GM19099 (cell line): Measurements from ENCODE around the gene CHST8.

Experiments used
- POLR2A ChIP-seq: IDR thresholded peaks from 3 replicates; pipeline ENCODE4 v1.6.1; 2011; ENCODE audit warnings: low read depth; ENCODE audit not compliant: insufficient read length; ENCODE audit errors: extremely low read depth

Gene CHST8

DNA sequence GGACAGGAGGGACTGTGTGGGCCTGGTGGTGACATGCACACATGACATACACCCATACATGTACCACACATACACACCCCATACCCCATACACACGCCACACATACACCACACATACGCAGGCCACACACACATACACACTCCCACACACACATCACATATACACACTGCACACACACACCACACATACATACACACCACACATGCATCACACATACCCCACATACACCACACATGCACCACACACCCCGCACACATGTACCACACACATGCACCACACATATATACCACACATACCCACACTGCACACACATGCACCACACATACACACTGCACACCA lies 98.4 kb downstream of the CHST8 start:
- TF ChIP-seq POLR2A: no peak

DNA sequence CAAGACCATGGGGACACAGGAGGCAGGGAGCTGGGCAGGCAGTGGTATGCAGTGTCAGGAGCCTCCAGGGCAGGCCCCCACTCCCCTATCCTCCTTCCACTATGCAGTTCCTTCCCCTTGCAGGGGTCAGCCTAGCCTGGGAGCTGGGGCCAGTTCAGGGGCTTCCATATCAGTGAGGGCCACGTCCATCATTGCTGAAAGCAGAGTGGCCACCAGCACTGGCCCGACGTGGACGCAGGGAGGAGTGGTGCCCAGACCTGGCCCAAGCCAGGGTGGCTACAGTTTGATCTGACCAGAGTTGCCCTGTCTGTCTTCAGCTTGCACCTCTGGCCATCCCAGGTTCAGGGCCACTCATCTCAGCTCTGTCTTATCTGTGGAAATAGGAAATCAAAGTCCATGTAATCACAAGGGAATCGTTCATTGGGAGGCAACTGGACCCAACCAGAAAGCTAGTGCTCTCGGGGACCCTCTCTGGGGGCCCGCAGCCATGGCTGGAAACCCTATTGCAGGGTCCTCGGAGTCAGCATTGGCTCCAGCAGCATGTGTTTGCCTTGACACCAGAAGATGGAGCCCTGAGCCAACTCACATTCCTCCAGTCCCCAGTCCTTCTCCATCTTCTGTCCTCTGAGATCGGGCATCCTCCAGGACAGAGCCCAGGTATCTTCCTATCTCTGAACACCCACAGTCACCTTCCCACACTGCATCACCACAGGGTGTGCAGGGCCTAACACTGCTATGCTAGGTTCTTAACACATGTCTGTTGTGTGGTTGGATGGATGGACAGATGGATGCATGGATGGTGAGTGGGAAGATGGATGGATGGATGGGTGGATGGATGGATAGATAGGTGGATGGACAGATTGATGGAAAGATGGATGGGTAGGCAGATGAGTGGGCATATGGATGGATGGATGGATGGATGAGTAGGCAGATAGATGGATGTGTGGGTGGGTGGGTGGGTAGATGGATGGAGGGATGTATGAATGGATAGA lies 99.2 kb downstream of the CHST8 start:
- TF ChIP-seq POLR2A: no peak

DNA sequence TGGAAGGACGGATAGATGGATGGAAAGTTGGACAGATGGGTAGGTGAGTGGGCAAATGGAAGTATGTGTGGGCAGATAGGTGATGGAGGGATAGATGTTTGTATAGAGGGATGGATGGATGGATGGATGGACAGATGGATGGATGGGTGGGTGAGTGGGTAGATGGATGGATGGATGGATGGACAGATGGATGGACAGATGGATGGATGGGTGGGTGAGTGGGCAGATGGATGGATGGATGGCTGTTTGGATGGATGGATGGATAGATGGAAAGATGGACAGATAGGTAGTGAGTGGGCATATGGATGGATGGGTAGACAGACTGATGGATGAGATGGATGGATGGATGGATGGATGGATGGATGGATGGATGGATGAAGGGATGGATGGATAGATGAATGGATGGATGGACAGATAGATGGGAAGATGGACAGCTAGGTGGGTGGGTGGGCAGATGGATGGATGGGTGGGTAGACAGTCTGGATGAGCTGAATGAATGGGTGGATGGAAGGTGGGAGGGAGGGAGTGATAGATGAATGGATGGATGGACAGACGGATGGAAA lies 100.1 kb downstream of the CHST8 start:
- no peak for TF ChIP-seq POLR2A

DNA sequence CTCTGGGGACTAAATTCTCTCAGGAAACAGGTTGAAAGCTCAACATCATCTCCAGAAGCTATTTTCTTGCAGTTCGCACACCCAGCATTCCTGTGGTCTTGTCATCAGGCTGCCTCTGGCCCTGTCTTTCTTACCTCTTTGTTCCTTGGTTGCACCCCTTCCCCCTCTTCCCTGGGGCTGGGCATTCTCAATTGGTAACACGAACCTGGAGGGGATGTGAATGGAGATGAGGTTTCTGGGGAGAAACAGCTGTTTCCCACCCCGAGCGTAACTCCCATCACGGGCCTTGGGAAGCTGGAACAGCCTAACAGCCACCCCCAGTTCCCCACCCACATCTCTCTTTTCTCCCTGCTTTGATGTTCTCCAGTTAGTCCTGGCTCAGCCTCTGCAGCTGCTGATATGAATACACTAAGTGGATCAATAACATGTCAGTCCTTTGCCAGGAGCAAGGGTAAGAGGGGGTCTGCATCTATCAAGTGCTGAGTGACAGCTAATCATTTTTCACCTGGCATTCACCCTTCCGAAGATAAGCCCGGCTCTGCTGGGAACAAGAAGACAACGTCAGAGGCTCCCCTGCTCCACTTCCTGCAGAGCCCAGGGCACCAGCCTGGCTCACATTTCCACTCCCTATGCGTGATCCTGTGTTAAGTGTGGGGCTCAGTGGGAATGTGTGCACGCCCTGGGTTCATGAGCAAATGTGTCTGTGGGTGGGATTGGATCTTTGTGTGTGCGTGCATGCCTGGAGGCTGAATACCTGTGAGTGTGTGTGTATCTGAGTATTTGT lies 100.9 kb downstream of the CHST8 start:
- no peak for TF ChIP-seq POLR2A

DNA sequence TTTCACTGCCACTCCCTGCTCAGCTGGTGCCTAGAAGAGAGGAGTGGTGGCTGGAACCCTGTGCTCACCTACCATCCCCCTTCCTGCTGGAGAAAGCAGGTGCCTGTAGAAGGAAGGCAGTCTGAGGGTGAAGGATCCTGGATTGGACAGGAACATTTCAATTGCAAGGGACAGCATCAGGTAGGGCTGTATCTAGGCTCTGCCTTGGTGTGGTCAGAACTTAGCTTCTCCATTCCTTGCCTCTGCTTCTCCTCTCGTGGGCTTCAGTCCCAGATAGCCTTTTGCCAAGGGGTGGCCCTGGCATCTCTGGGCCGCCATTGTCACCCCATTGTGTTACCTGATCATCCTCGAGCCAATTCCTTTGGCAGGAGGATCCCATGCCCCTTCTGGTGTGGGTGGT lies 101.8 kb downstream of the CHST8 start:
- TF ChIP-seq POLR2A: no peak

DNA sequence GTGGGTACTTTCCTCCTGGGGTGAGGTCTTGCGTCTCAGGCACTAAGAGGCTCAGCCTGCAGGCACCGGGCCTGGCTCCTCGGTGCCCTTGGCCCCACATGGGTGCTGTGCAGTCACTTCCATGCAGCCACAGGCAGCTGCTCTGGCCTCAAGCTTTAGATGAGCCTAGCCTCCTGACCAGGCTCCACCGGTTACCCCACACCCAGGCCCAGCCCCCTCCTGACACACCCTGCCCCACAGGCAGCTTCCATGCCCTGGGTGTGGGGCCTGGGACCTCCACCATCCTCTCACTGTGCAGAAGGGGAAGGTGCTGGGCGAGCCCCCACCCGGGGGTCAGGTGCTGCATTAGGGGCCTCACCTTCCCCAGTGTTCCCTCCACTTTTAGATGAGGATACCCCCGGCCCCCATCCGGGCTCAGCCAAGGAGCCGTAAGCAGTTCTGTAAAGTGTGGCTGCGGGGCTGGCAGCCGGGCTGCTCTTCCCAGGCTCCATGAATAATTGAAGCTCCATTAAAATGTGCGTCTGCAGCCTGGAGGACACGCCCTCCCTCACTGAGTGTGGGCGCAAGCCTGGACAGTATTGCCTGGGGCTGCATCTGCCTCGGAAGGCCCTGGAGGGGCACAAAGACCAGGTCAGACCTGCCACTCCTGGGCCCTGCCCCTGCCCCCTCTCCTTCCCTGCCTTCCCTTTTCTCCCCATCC lies 102.4 kb downstream of the CHST8 start:
- TF ChIP-seq POLR2A: no peak

DNA sequence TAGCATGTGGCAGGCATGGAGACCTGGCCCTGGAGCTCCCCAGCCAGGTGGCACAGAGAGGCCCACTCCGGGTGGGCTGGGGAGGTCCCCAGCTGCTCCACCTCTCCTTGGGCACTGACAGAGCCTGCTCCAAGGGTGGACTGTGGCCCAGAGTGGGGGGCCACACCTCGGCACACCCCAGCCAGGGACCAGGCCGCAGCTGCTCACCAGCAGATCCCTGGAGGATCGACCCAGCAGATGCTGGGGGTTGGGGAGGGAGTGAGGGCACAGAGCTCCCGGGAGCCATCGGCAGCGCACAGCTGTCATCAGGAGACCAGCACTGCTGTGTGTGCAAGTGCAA lies 102.9 kb downstream of the CHST8 start:
- TF ChIP-seq POLR2A: no peak

DNA sequence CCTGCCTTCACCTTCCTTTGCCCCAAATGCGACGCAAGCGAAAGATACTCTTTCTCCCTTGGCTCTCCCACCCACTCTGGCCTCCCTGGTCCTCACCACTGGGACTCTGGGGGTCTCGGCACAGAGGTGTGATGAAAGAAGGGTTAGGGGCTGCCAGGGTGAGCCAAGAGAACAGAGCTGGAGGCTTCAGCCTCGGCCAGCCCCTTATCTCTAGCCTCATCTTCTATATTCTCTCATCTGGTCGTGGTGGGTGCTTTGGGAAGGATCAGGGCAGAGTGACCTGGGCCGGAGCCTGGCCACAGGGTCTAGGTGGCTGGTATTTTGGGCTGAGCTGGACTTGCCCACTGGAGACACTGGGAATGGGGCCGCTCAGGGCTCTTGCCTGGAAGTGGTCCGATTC lies 103.8 kb downstream of the CHST8 start:
- no peak for TF ChIP-seq POLR2A

DNA sequence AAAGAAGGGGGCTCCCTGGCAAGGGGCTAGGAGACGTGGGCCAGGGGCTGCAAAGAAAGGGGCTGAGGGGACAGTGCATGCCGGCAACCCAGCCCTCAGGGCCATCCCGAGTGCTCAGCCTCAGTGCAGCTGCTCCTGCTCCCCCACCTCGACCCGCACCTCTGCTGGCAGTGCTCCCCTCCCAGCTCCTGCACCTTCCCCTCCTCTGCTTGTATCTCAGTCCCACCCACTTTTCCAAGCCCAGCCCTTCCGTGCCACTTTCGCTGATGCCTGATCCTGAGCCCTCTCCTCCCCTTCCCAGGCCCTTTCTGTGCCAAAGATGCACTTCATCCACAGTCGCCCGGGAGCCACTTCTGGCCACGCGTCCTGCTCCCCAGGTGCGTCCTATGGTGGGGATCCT lies 105.0 kb downstream of the CHST8 start:
- TF ChIP-seq POLR2A: no peak

DNA sequence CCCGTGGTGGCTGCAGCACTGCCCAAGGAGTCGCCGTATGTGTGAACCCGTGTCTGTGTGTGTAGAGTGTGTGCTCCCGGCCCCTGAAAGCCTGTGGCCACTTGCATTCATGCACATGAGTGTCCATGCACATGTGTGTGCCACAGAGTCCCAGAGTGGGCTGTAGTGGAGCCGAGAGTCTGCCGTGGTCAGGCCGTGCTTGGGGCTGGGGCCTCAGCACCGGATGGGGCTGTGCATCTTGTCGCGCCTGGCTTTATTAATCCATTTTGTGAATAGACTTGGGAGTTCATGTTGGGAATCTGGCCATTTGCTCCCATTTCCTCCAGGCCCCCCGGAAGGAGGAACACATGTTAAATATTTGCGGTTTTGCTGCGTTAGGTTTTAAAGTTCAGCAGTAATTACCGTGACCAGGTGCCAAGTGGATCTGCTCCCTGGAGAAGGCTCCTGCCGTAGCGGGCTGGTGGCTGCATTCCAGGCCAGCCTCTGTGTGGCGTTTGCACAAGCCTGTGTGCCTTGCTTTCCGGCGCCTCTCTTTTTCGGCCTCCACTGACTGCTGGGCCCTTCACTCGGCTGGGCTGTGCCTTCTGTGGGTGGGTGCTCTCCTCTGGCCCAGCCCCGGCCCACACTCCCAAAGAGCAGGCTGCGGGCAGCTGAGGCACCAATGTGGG lies 105.7 kb downstream of the CHST8 start:
- TF ChIP-seq POLR2A: no peak

DNA sequence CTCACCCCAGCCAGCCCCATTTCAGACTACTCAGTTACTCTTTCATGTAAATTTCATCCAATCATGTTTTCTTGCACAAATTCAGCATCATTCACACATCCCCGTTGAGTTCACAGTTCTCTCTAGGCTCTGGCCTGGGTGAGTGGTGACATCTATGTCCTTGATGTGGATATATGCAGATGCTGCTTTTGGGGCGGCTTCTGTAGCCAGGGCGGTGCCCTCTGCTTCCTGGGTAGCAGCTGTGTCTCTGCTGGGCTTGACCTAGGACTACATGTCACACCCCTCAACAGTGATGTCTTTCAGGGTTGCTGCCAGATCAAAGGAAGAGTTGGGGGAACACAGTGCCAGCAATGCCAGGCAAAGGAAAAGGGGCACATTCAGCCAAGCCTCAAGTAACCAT lies 106.4 kb downstream of the CHST8 start:
- no peak for TF ChIP-seq POLR2A

DNA sequence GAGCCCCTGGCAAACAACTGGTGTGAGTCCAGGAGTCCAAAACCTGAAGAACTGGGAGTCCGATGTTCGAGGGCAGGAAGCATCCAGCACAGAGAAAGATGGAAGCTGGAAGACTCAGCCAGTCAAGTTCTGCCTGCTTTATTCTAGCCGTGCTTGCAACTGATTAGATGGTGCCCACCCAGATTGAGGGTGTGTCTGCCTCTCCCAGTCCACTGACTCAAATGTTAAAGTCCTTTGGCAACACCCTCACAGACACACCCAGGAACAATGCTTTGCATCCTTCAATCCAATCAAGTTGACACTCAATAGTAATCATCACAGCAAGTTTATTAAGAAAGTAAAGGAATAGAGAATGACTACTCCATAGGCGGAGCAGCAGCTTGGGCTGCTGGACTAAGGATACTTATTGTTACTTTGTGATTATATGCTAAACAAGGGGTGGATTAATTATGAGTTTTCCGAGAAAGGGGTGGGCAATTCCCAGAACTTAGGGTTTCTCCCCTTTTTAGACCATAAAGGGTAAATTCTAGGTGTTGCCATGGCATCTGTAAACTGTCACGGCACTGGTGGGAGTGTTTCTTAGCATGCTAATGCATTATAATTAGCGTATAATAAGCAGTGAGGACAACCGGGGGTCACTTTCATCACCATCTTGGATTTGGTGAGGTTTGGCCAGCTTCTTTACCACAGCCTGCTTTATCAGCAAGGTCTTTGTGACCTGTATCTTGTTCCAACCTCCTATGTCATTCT lies 109.3 kb downstream of the CHST8 start:
- no peak for TF ChIP-seq POLR2A

DNA sequence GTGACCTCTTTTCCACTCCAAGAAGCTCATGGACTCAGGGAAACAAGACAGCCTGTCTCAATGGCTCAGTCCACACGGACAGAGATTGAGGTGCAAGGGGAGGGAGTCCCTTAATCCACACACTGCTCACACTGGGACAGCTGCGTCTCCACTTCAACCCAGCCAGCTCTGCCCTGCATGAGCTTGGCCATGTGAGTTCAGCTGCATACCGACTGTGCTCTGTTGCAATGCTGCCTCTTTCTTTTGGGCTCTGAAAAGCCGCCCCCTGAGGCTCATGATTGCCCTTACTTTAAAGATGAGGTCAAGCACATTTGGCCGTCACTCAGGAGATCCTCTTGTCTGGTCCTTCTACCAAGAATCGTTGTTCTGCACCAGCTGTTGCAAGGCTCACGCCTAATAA lies 110.1 kb downstream of the CHST8 start:
- no peak for TF ChIP-seq POLR2A

DNA sequence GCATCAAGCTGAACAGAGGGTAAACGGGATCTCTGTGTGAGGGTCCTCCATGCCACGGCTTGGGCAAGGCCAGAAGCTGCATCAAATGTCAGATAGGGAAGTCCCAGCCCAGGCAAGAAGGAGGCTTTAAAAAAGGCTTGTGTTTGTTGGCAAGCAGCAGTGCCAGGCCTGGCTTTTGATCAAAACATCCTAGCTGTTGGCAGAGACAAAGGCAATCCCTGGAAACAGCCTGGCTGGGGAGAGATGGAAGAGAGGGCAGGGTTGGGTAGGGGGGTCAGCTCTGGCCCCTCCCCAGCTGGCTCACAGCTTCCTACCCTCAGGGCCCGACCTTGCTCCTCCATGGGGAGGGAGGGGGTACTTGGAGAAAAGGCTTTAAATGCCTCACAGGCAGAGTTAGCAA lies 113.2 kb downstream of the CHST8 start:
- no peak for TF ChIP-seq POLR2A
